Measurements from ENCODE around the gene GCN1. TPM values are rescaled to one million over a fixed set of nuclear protein-coding genes. Genes with fewer than 3 reads are reported as not detected.

GCN1 gene
- total RNA-seq, 1 experiment from 2014 or later = 117 TPM

- no TSS peak for BruUV-seq (replicated peaks)
- Mint-ChIP-seq H3K4me1 (ENCODE audit: insufficient read depth, unreplicated experiment) (no peaks in the 10 kb centered on the region), H3K36me3 (ENCODE audit: insufficient read depth, unreplicated experiment) (peaks cover 63% of the 10 kb centered on the region), H3K27me3 (ENCODE audit: insufficient read depth, unreplicated experiment) (no peaks in the 10 kb centered on the region), H3K4me3 (ENCODE audit: unreplicated experiment) (no peak overlapping the region), H3K27ac (ENCODE audit: low read depth, unreplicated experiment) (no peak overlapping the region), H3K9me3 (ENCODE audit: unreplicated experiment) (no peaks in the 10 kb centered on the region)
- TF ChIP-seq CTCF (IDR thresholded peaks at IDR 0.05; ENCODE audit: unreplicated experiment) = no peak
- DNase-seq (ENCODE audit: unreplicated experiment) = no peak
- ChIA-PET CTCF (no interaction called here), POLR2A (interaction anchor here (0.6 to 3.5 kb wide), 2 partner anchors 10 to 1541 kb away, joined by 3 to 24 read pairs; partner anchors contain the start of gene RAB35)
- intact Hi-C loops (cut with micrococcal nuclease) = no loop called here
Observed at GRCh38 chr12:120126635-120127005, 67.9 kb downstream of the GCN1 start.

GRCh38 chr12:120125792-120126634 lies 68.5 kb downstream of the GCN1 start:
- Mint-ChIP-seq H3K4me3 (ENCODE audit: unreplicated experiment) (no peak overlapping the region), H3K4me1 (ENCODE audit: insufficient read depth, unreplicated experiment) (peaks cover under 1% of the 10 kb centered on the region), H3K36me3 (ENCODE audit: insufficient read depth, unreplicated experiment) (peaks cover 60% of the 10 kb centered on the region), H3K27ac (ENCODE audit: low read depth, unreplicated experiment) (no peak overlapping the region), H3K27me3 (ENCODE audit: insufficient read depth, unreplicated experiment) (no peaks in the 10 kb centered on the region), H3K9me3 (ENCODE audit: unreplicated experiment) (no peaks in the 10 kb centered on the region)
- DNase-seq (ENCODE audit: unreplicated experiment) = no peak
- no peak for TF ChIP-seq CTCF (IDR thresholded peaks at IDR 0.05; ENCODE audit: unreplicated experiment)
- intact Hi-C loops (cut with micrococcal nuclease) = no loop called here
- BruUV-seq (replicated peaks) = no TSS peak
- ChIA-PET CTCF (interaction anchor here (0.7 to 1.1 kb wide), 2 partner anchors 22 to 46 kb away, joined by 3 read pairs; no protein-coding TSS in a partner anchor), POLR2A (interaction anchor here (3.5 kb wide), 1 partner anchor 9 kb away, joined by 24 read pairs; the partner anchor contains the start of gene RAB35)

GRCh38 chr12:120125029-120125428 lies 69.5 kb downstream of the GCN1 start:
- DNase-seq (ENCODE audit: unreplicated experiment) = no peak
- TF ChIP-seq CTCF (IDR thresholded peaks at IDR 0.05; ENCODE audit: unreplicated experiment) = no peak
- intact Hi-C loops (cut with micrococcal nuclease) = no loop called here
- Mint-ChIP-seq H3K27me3 (ENCODE audit: insufficient read depth, unreplicated experiment) (no peaks in the 10 kb centered on the region), H3K36me3 (ENCODE audit: insufficient read depth, unreplicated experiment) (peaks cover 56% of the 10 kb centered on the region), H3K4me3 (ENCODE audit: unreplicated experiment) (no peak overlapping the region), H3K9me3 (ENCODE audit: unreplicated experiment) (no peaks in the 10 kb centered on the region), H3K4me1 (ENCODE audit: insufficient read depth, unreplicated experiment) (peaks cover 6% of the 10 kb centered on the region), H3K27ac (ENCODE audit: low read depth, unreplicated experiment) (no peak overlapping the region)
- no TSS peak for BruUV-seq (replicated peaks)
- POLR2A ChIA-PET = interaction anchor here (3.5 kb wide), 1 partner anchor 8 kb away, joined by 24 read pairs; the partner anchor contains the start of gene RAB35
- CTCF ChIA-PET = no interaction called here

- H3K27me3 Mint-ChIP-seq (ENCODE audit: insufficient read depth, unreplicated experiment) = no peaks in the 10 kb centered on the region
- TF ChIP-seq CTCF (IDR thresholded peaks at IDR 0.05; ENCODE audit: unreplicated experiment) = no peak
- no peak overlapping the region for H3K27ac Mint-ChIP-seq (ENCODE audit: low read depth, unreplicated experiment)
- intact Hi-C loops (cut with micrococcal nuclease) = no loop called here
- no peaks in the 10 kb centered on the region for H3K9me3 Mint-ChIP-seq (ENCODE audit: unreplicated experiment)
- POLR2A ChIA-PET = interaction anchor here (0.6 to 6.0 kb wide), 4 partner anchors 17 to 87 kb away, joined by 3 to 106 read pairs (median 6); partner anchors contain the start of gene RPLP0
- CTCF ChIA-PET = interaction anchor here (0.6 kb wide), 1 partner anchor 143 kb away, joined by 3 read pairs; no protein-coding TSS in a partner anchor
- DNase-seq (ENCODE audit: unreplicated experiment) = no peak
- BruUV-seq (replicated peaks) = no TSS peak
- H3K4me1 Mint-ChIP-seq (ENCODE audit: insufficient read depth, unreplicated experiment) = peaks cover 25% of the 10 kb centered on the region
- no peak overlapping the region for H3K4me3 Mint-ChIP-seq (ENCODE audit: unreplicated experiment)
- H3K36me3 Mint-ChIP-seq (ENCODE audit: insufficient read depth, unreplicated experiment) = peaks cover 41% of the 10 kb centered on the region
Observed at GRCh38 chr12:120121766-120122293, 72.7 kb downstream of the GCN1 start.
